PC-3 (cell line): ENCODE data around the gene RNF217. TPM values are rescaled to one million over a fixed set of nuclear protein-coding genes. Genes with fewer than 3 reads are reported as not detected.

Experiments
- ATAC-seq: fragments of 200-7000 bp; cut with Tn5 transposase; 2 replicates; pipeline ENCODE4 v1.9.1; 2020; ENCODE audit warnings: mild to moderate bottlenecking, moderate library complexity
- BruUV-seq: library from RNA; stranded (reverse); fragments of 400-500 nt; replicated peaks from 2 replicates; lab custom pipeline; 2021; lab: Mats Ljungman, UMichigan
- CTCF ChIA-PET: fragments of 300-600 bp; sonication (Branson Sonifier 250); formaldehyde crosslinking; loops from one replicate; lab custom pipeline; 2022; ENCODE audit warnings: antibody characterized with exemption; lab: Charles Lee
- POLR2A ChIA-PET: fragments of 300-600 bp; sonication (Branson Sonifier 250); formaldehyde crosslinking; loops from one replicate; lab custom pipeline; 2022; ENCODE audit warnings: antibody characterized with exemption; ENCODE audit not compliant: unreplicated experiment; lab: Charles Lee
- DNase-seq: peaks from one replicate; pipeline ENCODE4 v3.0.0-alpha.2; 2015
- H2AFZ ChIP-seq: fragments of 300-600 bp; sonication (generic); 2 replicates; pipeline ENCODE4 v1.6.0; 2016; ENCODE audit warnings: antibody characterized with exemption, low read length
- H3F3A ChIP-seq: fragments of 300-600 bp; sonication (generic); one replicate; pipeline ENCODE4 v1.6.0; 2017; ENCODE audit warnings: antibody characterized with exemption, low read length, control low read depth, mild to moderate bottlenecking; ENCODE audit not compliant: unreplicated experiment
- H3K27ac ChIP-seq: fragments of 300-600 bp; sonication (generic); 2 replicates; pipeline ENCODE4 v1.5.1; 2016; ENCODE audit warnings: mild to moderate bottlenecking, low read length
- H3K27me3 ChIP-seq: fragments of 300-600 bp; sonication (generic); 2 replicates; pipeline ENCODE4 v1.6.1; 2016; ENCODE audit warnings: low read length, mixed read lengths
- H3K36me3 ChIP-seq: fragments of 300-600 bp; sonication (generic); 2 replicates; pipeline ENCODE4 v1.6.1; 2016; ENCODE audit warnings: low read depth, mixed run types, low read length, mixed read lengths
- H3K4me1 ChIP-seq: fragments of 300-600 bp; sonication (generic); 2 replicates; pipeline ENCODE4 v1.5.1; 2016; ENCODE audit warnings: low read length; ENCODE audit not compliant: insufficient read depth
- H3K4me2 ChIP-seq: fragments of 300-600 bp; sonication (generic); 2 replicates; pipeline ENCODE4 v1.6.0; 2016; ENCODE audit warnings: low read length
- H3K4me3 ChIP-seq: fragments of 300-600 bp; sonication (generic); 2 replicates; pipeline ENCODE4 v1.5.1; 2016; ENCODE audit warnings: mild to moderate bottlenecking, low read length, mixed read lengths
- H3K79me2 ChIP-seq: fragments of 300-600 bp; sonication (generic); 2 replicates; pipeline ENCODE4 v1.6.1; 2017; ENCODE audit warnings: low read length, mixed read lengths
- H3K9ac ChIP-seq: fragments of 300-600 bp; sonication (generic); 2 replicates; pipeline ENCODE4 v1.6.0; 2016; ENCODE audit warnings: mild to moderate bottlenecking, low read length
- H3K9me2 ChIP-seq: fragments of 300-600 bp; sonication (generic); replicated peaks from 2 replicates; pipeline ENCODE4 v1.6.1; 2016; ENCODE audit warnings: mixed run types, low read length, mixed read lengths
- H3K9me3 ChIP-seq: fragments of 300-600 bp; sonication (generic); 2 replicates; pipeline ENCODE4 v1.6.1; 2016; ENCODE audit warnings: low read length, mixed read lengths
- H4K20me1 ChIP-seq: fragments of 300-600 bp; sonication (generic); 2 replicates; pipeline ENCODE4 v1.6.1; 2016; ENCODE audit warnings: low read length, mixed read lengths
- EZH2 ChIP-seq: fragments of 300-600 bp; sonication (generic); IDR thresholded peaks from one replicate; pipeline ENCODE4 v1.6.1; 2017; ENCODE audit warnings: antibody characterized with exemption, mild to moderate bottlenecking, low read length; ENCODE audit not compliant: unreplicated experiment
- EZH2phosphoT487 ChIP-seq: fragments of 300-600 bp; sonication (generic); IDR thresholded peaks from 2 replicates; pipeline ENCODE4 v1.6.1; 2018; ENCODE audit warnings: mild to moderate bottlenecking, antibody characterized with exemption, low read length, borderline replicate concordance
- intact Hi-C: fragments of 100-400 bp; cut with micrococcal nuclease; formaldehyde crosslinking; loops from 2 replicates; pipeline ENCODE4 v1.9.0; 2023
- total RNA-seq: library from RNA; depleted of rRNA; stranded (reverse); fragments of >200 nt; gene quantifications from 2 replicates; pipeline ENCODE4 v1.2.3, GENCODE V29; 2014
- TF ChIP-seq, protein P1 (sequence below): fragments of 300-600 bp; sonication (generic); conservative IDR thresholded peaks from 2 replicates; pipeline ENCODE4 v1.5.1; 2017; ENCODE audit warnings: antibody characterized with exemption, low read depth, mild to moderate bottlenecking, low read length

RNF217 gene
- total RNA-seq, 1 experiment from 2014 or later: 7.7 TPM

DNA sequence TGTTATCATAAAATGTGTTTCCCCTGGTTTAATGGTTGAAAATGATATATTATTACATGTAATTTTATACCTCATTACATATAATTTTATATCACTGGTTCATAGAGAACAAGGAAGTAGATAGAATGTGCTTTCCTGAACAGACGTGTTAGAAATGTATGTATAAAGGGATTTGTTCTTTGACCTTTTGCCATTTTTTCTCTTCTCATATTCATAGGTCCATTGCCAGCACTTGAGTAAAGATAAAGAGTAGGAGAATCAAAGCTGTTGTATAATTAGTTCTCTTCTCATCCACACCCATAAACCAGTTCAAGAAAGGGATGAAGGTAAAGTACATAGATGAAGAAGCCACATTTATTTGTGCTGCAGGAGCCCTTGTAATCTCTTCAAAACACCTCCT is 46.7 kb downstream of the RNF217 start:
- no peak overlapping the region for H2AFZ ChIP-seq
- TF ChIP-seq EZH2: no peak
- TF ChIP-seq EZH2phosphoT487: no peak
- TF ChIP-seq, protein P1, sequence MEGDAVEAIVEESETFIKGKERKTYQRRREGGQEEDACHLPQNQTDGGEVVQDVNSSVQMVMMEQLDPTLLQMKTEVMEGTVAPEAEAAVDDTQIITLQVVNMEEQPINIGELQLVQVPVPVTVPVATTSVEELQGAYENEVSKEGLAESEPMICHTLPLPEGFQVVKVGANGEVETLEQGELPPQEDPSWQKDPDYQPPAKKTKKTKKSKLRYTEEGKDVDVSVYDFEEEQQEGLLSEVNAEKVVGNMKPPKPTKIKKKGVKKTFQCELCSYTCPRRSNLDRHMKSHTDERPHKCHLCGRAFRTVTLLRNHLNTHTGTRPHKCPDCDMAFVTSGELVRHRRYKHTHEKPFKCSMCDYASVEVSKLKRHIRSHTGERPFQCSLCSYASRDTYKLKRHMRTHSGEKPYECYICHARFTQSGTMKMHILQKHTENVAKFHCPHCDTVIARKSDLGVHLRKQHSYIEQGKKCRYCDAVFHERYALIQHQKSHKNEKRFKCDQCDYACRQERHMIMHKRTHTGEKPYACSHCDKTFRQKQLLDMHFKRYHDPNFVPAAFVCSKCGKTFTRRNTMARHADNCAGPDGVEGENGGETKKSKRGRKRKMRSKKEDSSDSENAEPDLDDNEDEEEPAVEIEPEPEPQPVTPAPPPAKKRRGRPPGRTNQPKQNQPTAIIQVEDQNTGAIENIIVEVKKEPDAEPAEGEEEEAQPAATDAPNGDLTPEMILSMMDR: no peak
- no peaks in the 10 kb centered on the region for H3K27me3 ChIP-seq
- no peak overlapping the region for H3K9ac ChIP-seq
- ChIA-PET CTCF (no interaction called here), POLR2A (no interaction called here)
- H3F3A ChIP-seq: no peaks in the 10 kb centered on the region
- H3K27ac ChIP-seq: no peak overlapping the region
- DNase-seq (no peak), ATAC-seq (no peak)
- H3K36me3 ChIP-seq: no peaks in the 10 kb centered on the region
- intact Hi-C loops: no loop called here
- no peak overlapping the region for H3K4me3 ChIP-seq
- H4K20me1 ChIP-seq: no peaks in the 10 kb centered on the region
- peaks cover 14% of the 10 kb centered on the region; the same call in 1 of the 2 replicates for H3K4me1 ChIP-seq
- H3K4me2 ChIP-seq: no peak overlapping the region
- no TSS peak for BruUV-seq
- no peaks in the 10 kb centered on the region for H3K9me3 ChIP-seq
- no peaks in the 10 kb centered on the region for H3K9me2 ChIP-seq
- no peaks in the 10 kb centered on the region for H3K79me2 ChIP-seq

- ATAC-seq (no peak), DNase-seq (no peak)
- peaks cover 14% of the 10 kb centered on the region; the same call in 1 of the 2 replicates for H3K4me1 ChIP-seq
- H4K20me1 ChIP-seq: no peaks in the 10 kb centered on the region
- H3K9me3 ChIP-seq: no peaks in the 10 kb centered on the region
- H3K9ac ChIP-seq: no peak overlapping the region
- no peak overlapping the region for H3K4me2 ChIP-seq
- ChIA-PET POLR2A (no interaction called here), CTCF (no interaction called here)
- BruUV-seq: no TSS peak
- H3K79me2 ChIP-seq: no peaks in the 10 kb centered on the region
- no peaks in the 10 kb centered on the region for H3K27me3 ChIP-seq
- no peak for TF ChIP-seq EZH2
- TF ChIP-seq, protein P1: no peak
- no peak for TF ChIP-seq EZH2phosphoT487
- H3K9me2 ChIP-seq: no peaks in the 10 kb centered on the region
- H3F3A ChIP-seq: no peaks in the 10 kb centered on the region
- no peak overlapping the region for H2AFZ ChIP-seq
- no peaks in the 10 kb centered on the region for H3K36me3 ChIP-seq
- intact Hi-C loops: no loop called here
- H3K4me3 ChIP-seq: no peak overlapping the region
- H3K27ac ChIP-seq: no peak overlapping the region
Observed at GRCh38 chr6:125009578-125009977, 47.3 kb downstream of the RNF217 start.

GRCh38 chr6:125013938-125014660 is 51.9 kb downstream of the RNF217 start:
- Histone ChIP-seq H3K9ac (no peak overlapping the region), H4K20me1 (no peaks in the 10 kb centered on the region), H2AFZ (no peak overlapping the region), H3K36me3 (no peaks in the 10 kb centered on the region), H3K27me3 (no peaks in the 10 kb centered on the region), H3K4me3 (no peak overlapping the region), H3K9me3 (no peaks in the 10 kb centered on the region), H3K4me1 (peaks cover 4% of the 10 kb centered on the region; the same call in 1 of the 2 replicates), H3K4me2 (no peak overlapping the region), H3K27ac (no peak overlapping the region), H3F3A (no peaks in the 10 kb centered on the region), H3K9me2 (no peaks in the 10 kb centered on the region), H3K79me2 (no peaks in the 10 kb centered on the region)
- ChIA-PET CTCF (no interaction called here), POLR2A (no interaction called here)
- DNase-seq (no peak), ATAC-seq (no peak)
- intact Hi-C loops: no loop called here
- TF ChIP-seq, protein P1: no peak
- no peak for TF ChIP-seq EZH2
- no peak for TF ChIP-seq EZH2phosphoT487
- no TSS peak for BruUV-seq
